Vagina (tissue), 2 donors: ENCODE data around the gene ARPC5.

ENCODE experiments used
- CTCF ChIP-seq, 3 experiments: fragments of 450-650 bp in 2 of 3; fragments of 200-600 bp in 1 of 3; sonication (generic) in 1 of 3; IDR thresholded peaks; one replicate each; pipeline ENCODE4 v1.5.1; 2017 to 2019; ENCODE audit warnings: antibody characterized with exemption in 3 of 3, mild to moderate bottlenecking in 2 of 3, moderate library complexity in 2 of 3
- POLR2A ChIP-seq, 2 donors: fragments of 450-650 bp; IDR thresholded peaks; one replicate each; pipeline ENCODE4 v1.6.1; 2017; ENCODE audit warnings: antibody characterized with exemption in 2 of 2, mild to moderate bottlenecking in 2 of 2, moderate library complexity in 2 of 2
- POLR2AphosphoS5 ChIP-seq, 2 donors: sonication (generic); formaldehyde crosslinking; IDR thresholded peaks; one replicate each; pipeline ENCODE4 v1.9.0; 2017; ENCODE audit warnings: antibody characterized with exemption in 2 of 2, mild to moderate bottlenecking in 2 of 2, low read depth in 1 of 2; ENCODE audit not compliant: insufficient read depth in 1 of 2

DNA sequence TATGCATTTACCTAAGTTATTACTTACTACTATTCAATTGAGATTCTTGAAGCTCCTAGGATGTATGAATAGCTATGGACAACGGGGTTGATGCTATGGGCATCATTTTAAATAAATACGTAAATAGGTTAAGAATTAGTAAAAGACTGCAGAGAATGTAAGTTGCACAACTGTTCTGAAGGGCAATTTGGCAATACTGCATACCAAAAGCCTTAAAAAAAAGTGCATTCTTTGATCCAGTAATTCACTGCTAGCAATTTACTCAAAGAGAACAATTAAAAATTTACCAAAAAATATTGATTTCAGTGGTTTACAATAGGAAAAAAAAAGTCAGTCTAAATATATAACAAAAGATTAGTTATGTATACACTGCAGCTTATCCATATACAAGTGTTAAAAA is 3.5 kb downstream of the ARPC5 start:
- TF ChIP-seq CTCF (IDR thresholded peaks at IDR 0.05) (no peak), POLR2A (IDR thresholded peaks at IDR 0.05) (no peak), POLR2AphosphoS5 (IDR thresholded peaks at IDR 0.05; ENCODE audit: insufficient read depth in 1 of 2, low read depth in 1 of 2) (no peak)
